Astrocyte of the spinal cord (primary cell): ENCODE data around the gene PRKG1.

Experiments used
- DNase-seq: peaks from one replicate; pipeline ENCODE4 v3.0.0; 2011; ENCODE audit warnings: low read depth, low spot score
- H3K4me3 ChIP-seq: 2 replicates; pipeline ENCODE4 v1.5.1; 2011; ENCODE audit warnings: low read depth, mild to moderate bottlenecking, low read length, moderate library complexity
- in situ Hi-C: cut with HindIII; loops from 2 replicates; pipeline ENCODE4 v1.10.0; 2017; ENCODE audit warnings: low sequenced_read_pairs
- TF ChIP-seq, protein P1 (sequence below): IDR thresholded peaks from 2 replicates; pipeline ENCODE4 v1.5.1; 2012; ENCODE audit warnings: low read depth, mild to moderate bottlenecking, low read length, inconsistent platforms

Gene PRKG1

DNA sequence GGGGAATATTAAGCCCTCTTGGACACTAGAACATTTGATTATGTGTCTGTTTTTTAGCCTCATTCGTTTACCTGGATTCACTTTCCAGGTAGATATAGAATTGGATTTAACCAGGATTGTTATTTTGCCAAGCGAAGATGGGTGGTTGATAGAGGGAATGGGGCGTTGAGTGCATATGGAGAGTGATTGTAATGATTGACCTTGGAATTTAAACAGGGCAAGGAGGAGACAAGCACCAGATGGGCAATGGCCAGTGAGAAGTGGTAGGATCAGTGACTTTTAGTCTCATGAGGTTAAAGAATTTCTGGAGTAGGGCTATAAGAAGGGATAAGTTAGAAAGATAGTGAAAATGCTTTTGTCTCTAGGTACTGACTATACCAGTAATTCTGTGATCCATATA, 836.3 kb downstream of the PRKG1 start:
- TF ChIP-seq, protein P1, sequence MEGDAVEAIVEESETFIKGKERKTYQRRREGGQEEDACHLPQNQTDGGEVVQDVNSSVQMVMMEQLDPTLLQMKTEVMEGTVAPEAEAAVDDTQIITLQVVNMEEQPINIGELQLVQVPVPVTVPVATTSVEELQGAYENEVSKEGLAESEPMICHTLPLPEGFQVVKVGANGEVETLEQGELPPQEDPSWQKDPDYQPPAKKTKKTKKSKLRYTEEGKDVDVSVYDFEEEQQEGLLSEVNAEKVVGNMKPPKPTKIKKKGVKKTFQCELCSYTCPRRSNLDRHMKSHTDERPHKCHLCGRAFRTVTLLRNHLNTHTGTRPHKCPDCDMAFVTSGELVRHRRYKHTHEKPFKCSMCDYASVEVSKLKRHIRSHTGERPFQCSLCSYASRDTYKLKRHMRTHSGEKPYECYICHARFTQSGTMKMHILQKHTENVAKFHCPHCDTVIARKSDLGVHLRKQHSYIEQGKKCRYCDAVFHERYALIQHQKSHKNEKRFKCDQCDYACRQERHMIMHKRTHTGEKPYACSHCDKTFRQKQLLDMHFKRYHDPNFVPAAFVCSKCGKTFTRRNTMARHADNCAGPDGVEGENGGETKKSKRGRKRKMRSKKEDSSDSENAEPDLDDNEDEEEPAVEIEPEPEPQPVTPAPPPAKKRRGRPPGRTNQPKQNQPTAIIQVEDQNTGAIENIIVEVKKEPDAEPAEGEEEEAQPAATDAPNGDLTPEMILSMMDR, result no peak
- H3K4me3 ChIP-seq, result no peak overlapping the region
- in situ Hi-C loops, result no loop called here
- DNase-seq, result no peak

DNA sequence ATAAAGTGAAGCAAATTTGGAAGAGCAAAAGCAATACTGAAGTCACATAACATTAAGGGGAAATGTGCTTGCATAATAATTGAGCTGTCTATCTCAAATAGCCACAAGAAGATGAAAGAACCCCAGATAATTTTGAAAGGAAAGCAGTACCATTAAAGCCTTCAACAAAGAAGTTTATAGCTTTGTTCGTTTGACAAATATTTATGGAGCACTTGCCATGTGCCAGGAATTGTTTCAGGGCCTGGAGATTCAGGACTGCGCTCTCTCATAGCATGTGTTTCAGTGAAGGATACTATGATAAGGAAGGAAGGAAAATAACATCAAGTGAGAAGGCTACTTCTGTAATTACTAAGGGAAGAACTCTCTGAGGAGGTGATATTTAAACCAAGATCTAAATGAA, 837.4 kb downstream of the PRKG1 start:
- DNase-seq, result no peak
- H3K4me3 ChIP-seq, result no peak overlapping the region
- TF ChIP-seq, protein P1, result no peak
- in situ Hi-C loops, result no loop called here

DNA sequence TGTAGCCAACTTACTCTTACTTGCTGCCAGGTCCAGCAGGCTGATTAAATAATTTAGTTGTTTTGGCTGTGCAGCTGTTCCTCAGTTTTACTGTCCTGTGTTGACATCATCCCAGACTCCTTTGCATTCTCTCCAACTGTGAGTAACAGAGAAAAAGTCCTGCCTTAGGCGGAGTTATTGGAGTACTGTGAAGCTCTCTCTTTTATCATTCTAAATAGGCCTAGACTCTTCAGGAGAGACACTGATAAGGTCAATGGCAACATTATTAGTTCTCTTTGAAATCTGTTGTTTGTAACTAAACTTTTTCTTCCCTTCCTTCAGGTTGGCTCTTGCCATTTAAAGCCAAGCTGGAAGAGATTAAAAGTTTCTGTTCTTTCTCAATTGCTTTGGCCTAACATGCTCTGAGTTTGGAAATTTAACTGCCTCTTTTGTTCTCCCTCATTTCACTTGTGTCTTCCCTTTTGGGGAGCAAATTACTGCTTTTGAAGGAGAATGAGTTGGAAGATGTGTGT, 840.8 kb downstream of the PRKG1 start:
- TF ChIP-seq, protein P1, result no peak
- in situ Hi-C loops, result no loop called here
- no peak overlapping the region for H3K4me3 ChIP-seq
- DNase-seq, result no peak

DNA sequence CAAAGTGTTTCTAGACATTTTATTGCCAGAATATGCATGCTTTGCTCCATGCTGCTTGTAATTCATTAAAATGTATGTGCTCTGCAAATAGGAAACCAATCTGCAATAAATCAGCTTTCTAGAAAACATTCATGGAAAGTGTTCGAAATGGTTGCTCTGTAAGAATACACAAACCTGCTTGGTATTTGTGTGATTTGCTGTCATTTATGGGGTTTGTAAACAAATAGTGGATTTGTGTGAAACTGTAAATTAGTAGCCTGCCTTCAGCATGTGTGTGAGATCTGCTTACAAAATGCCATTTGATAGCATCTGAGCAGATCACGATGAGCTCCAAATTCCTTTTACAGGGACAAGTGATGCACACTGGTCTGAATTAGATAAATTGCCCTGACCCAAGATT, 844.2 kb downstream of the PRKG1 start:
- DNase-seq, result no peak
- in situ Hi-C loops, result no loop called here
- no peak overlapping the region for H3K4me3 ChIP-seq
- TF ChIP-seq, protein P1, result no peak

DNA sequence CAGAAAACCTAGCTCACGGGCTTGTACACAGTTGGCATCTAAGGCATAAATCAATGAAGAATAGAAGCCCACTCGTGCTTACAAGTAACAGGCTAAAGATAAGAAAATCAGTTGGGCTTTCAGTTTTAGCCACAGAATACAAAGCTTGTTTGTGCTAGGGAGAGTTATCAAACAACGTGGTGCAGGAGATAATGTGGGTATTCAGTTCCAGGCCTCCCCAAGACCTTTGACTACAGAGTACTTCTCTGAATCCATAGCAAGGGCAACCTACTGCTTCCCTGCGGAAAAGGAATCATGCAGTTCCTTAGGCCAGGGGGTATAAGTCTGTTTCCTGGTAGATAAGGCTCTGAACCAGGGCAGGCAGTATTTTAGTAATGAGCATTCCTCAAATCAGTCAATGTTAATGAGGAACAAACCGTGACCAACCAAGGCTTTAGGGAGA, 844.6 kb downstream of the PRKG1 start:
- TF ChIP-seq, protein P1, result no peak
- no peak for DNase-seq
- H3K4me3 ChIP-seq, result no peak overlapping the region
- in situ Hi-C loops, result no loop called here

DNA sequence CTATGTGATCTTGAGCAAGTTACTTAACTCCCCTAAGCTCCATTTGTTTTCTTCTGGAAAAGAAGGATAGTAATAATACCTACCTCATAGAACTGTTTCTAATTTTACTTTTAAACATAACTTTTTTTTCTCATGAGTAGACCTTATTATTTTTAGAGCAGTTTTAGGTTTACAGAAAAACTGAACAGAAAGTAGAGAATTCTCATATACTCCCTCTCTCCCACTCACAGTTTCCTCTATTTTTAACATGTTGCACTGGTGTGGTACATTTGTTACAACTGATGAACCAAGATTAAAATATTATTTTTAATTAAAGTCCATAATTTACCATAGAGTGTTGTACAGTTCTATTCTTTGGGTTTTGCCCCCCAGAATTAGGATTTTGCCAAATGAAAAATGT, 846.4 kb downstream of the PRKG1 start:
- in situ Hi-C loops, result no loop called here
- no peak overlapping the region for H3K4me3 ChIP-seq
- TF ChIP-seq, protein P1, result no peak
- no peak for DNase-seq

DNA sequence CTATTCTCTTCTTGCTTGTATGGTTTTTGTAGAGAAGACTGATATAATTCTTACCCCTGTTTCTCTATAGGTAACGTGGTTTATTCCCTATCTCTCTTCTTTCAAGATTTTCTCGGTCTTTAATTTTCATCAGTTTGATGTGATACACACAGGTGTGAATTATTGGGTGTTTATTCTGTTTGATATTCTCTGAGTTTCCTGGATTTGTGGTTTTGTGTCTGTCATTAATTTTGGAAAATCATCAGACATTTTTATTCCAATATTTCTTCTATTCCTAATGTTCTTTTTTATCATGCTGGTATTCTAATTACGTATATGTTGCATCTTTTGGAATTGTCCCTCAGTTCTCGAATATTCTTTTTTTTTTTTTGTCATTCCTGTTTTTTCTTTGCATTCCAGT, 850.1 kb downstream of the PRKG1 start:
- DNase-seq, result no peak
- in situ Hi-C loops, result no loop called here
- TF ChIP-seq, protein P1, result no peak
- H3K4me3 ChIP-seq, result no peak overlapping the region
